ENCODE data around the gene NUP93. TPM values are rescaled to one million over a fixed set of nuclear protein-coding genes. Genes with fewer than 3 reads are reported as not detected.

NUP93 gene
- total and polyA plus RNA-seq, 2 donors (not counting 3 experiments of a cell fraction or from before 2014, with no cell fraction given) = 62.3 to 124 TPM

DNA sequence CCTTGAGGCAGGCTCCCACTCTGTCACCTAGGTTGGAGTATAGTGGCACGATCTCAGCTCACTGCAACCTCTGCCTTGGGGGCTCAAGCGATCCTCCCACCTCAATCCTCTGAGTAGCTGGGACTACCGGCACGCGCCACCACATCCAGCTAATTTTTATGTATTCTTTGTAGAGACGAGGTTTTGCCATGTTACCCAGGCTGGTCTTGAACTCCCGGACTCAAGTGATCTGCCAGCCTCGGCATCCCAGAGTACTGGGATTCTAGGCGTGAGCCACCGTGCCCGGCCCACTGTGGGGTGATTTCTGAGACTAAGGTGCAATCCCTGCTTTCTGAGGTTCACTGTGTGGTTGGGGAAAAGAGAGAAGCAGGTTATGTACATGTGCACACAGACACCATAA is 123.0 kb downstream of the NUP93 start:
- Histone ChIP-seq H3K9ac (replicated peaks; ENCODE audit: extremely low read depth, insufficient read depth, low read length) (no peak overlapping the region), H2AFZ (ENCODE audit: low read depth, low read length) (no peak overlapping the region), H4K20me1 (replicated peaks; ENCODE audit: control insufficient read depth, extremely low read depth, insufficient read depth, low read length) (no peaks in the 10 kb centered on the region), H3K27ac (ENCODE audit: insufficient read depth, low read depth, low read length) (no peak overlapping the region), H3K4me2 (ENCODE audit: insufficient read depth, low read length) (no peak overlapping the region), H3K4me1 (ENCODE audit: control insufficient read depth, extremely low read depth, insufficient read depth, low read length) (peaks cover 27% of the 10 kb centered on the region), H3K9me3 (replicated peaks; ENCODE audit: control insufficient read depth, insufficient read depth, low read length) (no peaks in the 10 kb centered on the region), H3K4me3 (replicated peaks in 1 of 3; ENCODE audit: insufficient read depth in 1 of 3, low read depth in 1 of 3, low read length in 3 of 3) (no peak overlapping the region), H3K9me1 (replicated peaks; ENCODE audit: control insufficient read depth, extremely low read depth, insufficient read depth, low read length) (no peaks in the 10 kb centered on the region), H3K79me2 (ENCODE audit: control insufficient read depth, insufficient read depth, low read length) (no peaks in the 10 kb centered on the region), H3K36me3 (ENCODE audit: control insufficient read depth in 2 of 2, extremely low read depth in 1 of 2, insufficient read depth in 2 of 2, low read length in 2 of 2) (no peaks in the 10 kb centered on the region), H3K27me3 (ENCODE audit: control insufficient read depth in 2 of 2, insufficient read depth in 2 of 2, low read length in 2 of 2) (no peaks in the 10 kb centered on the region)
- DNase-seq (ENCODE audit: low read depth, low spot score) = no peak
- FAIRE-seq = peak; percentile 46
- POLR2A ChIA-PET = interaction anchor here (0.6 kb wide), 1 partner anchor 245 kb away, joined by 4 read pairs; the partner anchor contains the start of gene MT2A
- dilution Hi-C loops (cut with MboI; ENCODE audit: extremely low pct_ligation_motif_present, low sequenced_read_pairs) = no loop called here
- no TSS peak for BruUV-seq (replicated peaks)
- CTCF ChIA-PET = interaction anchor here (0.7 to 14.8 kb wide), 7 partner anchors 11 to 57 kb away, joined by 3 to 231 read pairs (median 5); no protein-coding TSS in a partner anchor
- TF ChIP-seq JUN (IDR thresholded peaks at IDR 0.05; ENCODE audit: borderline replicate concordance, insufficient read depth, insufficient read length, low read depth) = no peak
- TF ChIP-seq GATA2 (IDR thresholded peaks at IDR 0.05; ENCODE audit: insufficient read depth, insufficient read length, low read depth, low read length) = no peak
- intact Hi-C loops (cut with micrococcal nuclease) = loop anchor here (1.0 kb wide), 1 partner anchor 60 kb away; no protein-coding TSS in a partner anchor

GRCh38 chr16:56855201-56855600 is 125.3 kb downstream of the NUP93 start:
- no peaks in the 10 kb centered on the region for H3K36me3 ChIP-seq (ENCODE audit: control insufficient read depth in 2 of 2, extremely low read depth in 1 of 2, insufficient read depth in 2 of 2, low read length in 2 of 2)
- ChIA-PET POLR2A (no interaction called here), CTCF (interaction anchor here (0.9 to 14.8 kb wide), 2 partner anchors 14 to 59 kb away, joined by 3 to 231 read pairs; no protein-coding TSS in a partner anchor)
- H2AFZ ChIP-seq (ENCODE audit: low read depth, low read length) = no peak overlapping the region
- peaks cover 8% of the 10 kb centered on the region for H3K4me1 ChIP-seq (ENCODE audit: control insufficient read depth, extremely low read depth, insufficient read depth, low read length)
- FAIRE-seq (no peak), DNase-seq (ENCODE audit: low read depth, low spot score) (no peak)
- no peaks in the 10 kb centered on the region for H3K27me3 ChIP-seq (ENCODE audit: control insufficient read depth in 2 of 2, insufficient read depth in 2 of 2, low read length in 2 of 2)
- no peaks in the 10 kb centered on the region for H3K9me3 ChIP-seq (replicated peaks; ENCODE audit: control insufficient read depth, insufficient read depth, low read length)
- TF ChIP-seq GATA2 (IDR thresholded peaks at IDR 0.05; ENCODE audit: insufficient read depth, insufficient read length, low read depth, low read length) (no peak), MYC (IDR thresholded peaks at IDR 0.05; ENCODE audit: low read depth, low read length) (no peak), JUN (IDR thresholded peaks at IDR 0.05; ENCODE audit: borderline replicate concordance, insufficient read depth, insufficient read length, low read depth) (no peak), POLR2AphosphoS5 (IDR thresholded peaks at IDR 0.05; ENCODE audit: insufficient read depth, low read depth, low read length) (no peak), MAX (IDR thresholded peaks at IDR 0.05; ENCODE audit: insufficient read depth, insufficient read length) (no peak), POLR2A (IDR thresholded peaks at IDR 0.05; ENCODE audit: low read depth, low read length) (no peak), FOS (IDR thresholded peaks at IDR 0.05; ENCODE audit: borderline replicate concordance, insufficient read depth, low read length) (no peak), EZH2 (IDR thresholded peaks at IDR 0.05; ENCODE audit: borderline replicate concordance, low read depth, low read length, severe bottlenecking) (no peak)
- TF ChIP-seq, protein P1, sequence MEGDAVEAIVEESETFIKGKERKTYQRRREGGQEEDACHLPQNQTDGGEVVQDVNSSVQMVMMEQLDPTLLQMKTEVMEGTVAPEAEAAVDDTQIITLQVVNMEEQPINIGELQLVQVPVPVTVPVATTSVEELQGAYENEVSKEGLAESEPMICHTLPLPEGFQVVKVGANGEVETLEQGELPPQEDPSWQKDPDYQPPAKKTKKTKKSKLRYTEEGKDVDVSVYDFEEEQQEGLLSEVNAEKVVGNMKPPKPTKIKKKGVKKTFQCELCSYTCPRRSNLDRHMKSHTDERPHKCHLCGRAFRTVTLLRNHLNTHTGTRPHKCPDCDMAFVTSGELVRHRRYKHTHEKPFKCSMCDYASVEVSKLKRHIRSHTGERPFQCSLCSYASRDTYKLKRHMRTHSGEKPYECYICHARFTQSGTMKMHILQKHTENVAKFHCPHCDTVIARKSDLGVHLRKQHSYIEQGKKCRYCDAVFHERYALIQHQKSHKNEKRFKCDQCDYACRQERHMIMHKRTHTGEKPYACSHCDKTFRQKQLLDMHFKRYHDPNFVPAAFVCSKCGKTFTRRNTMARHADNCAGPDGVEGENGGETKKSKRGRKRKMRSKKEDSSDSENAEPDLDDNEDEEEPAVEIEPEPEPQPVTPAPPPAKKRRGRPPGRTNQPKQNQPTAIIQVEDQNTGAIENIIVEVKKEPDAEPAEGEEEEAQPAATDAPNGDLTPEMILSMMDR (IDR thresholded peaks at IDR 0.05; ENCODE audit: extremely low read depth in 1 of 2, insufficient read depth in 1 of 2, low read depth in 1 of 2, low read length in 2 of 2) = no peak
- dilution Hi-C loops (cut with MboI; ENCODE audit: extremely low pct_ligation_motif_present, low sequenced_read_pairs) = no loop called here
- H3K9ac ChIP-seq (replicated peaks; ENCODE audit: extremely low read depth, insufficient read depth, low read length) = no peak overlapping the region
- no peak overlapping the region for H3K27ac ChIP-seq (ENCODE audit: insufficient read depth, low read depth, low read length)
- no peaks in the 10 kb centered on the region for H3K79me2 ChIP-seq (ENCODE audit: control insufficient read depth, insufficient read depth, low read length)
- intact Hi-C loops (cut with micrococcal nuclease) = no loop called here
- H3K4me3 ChIP-seq (replicated peaks in 1 of 3; ENCODE audit: insufficient read depth in 1 of 3, low read depth in 1 of 3, low read length in 3 of 3) = no peak overlapping the region
- BruUV-seq (replicated peaks) = no TSS peak
- no peak overlapping the region for H3K4me2 ChIP-seq (ENCODE audit: insufficient read depth, low read length)
- H4K20me1 ChIP-seq (replicated peaks; ENCODE audit: control insufficient read depth, extremely low read depth, insufficient read depth, low read length) = no peaks in the 10 kb centered on the region
- no peaks in the 10 kb centered on the region for H3K9me1 ChIP-seq (replicated peaks; ENCODE audit: control insufficient read depth, extremely low read depth, insufficient read depth, low read length)
